CD4-positive, alpha-beta memory T cell (primary cell): ENCODE results near the gene ACKR4. TPM values are rescaled to one million over a fixed set of nuclear protein-coding genes. Genes with fewer than 3 reads are reported as not detected.

Experiments used
- CTCF ChIA-PET: fragments of 350-600 bp; sonication (Branson Sonifier 250); formaldehyde crosslinking; loops from one replicate; lab custom pipeline; 2021; ENCODE audit warnings: inconsistent platforms; ENCODE audit not compliant: partially characterized antibody; lab: Charles Lee
- POLR2A ChIA-PET: fragments of 350-600 bp; sonication (Branson Sonifier 250); formaldehyde crosslinking; loops from one replicate; lab custom pipeline; 2021; ENCODE audit not compliant: partially characterized antibody; lab: Charles Lee
- DNase-seq, 5 donors: peaks; one replicate each; pipeline versions ENCODE4 v3.0.0 to v3.0.0-alpha.2; 2020 to 2022; ENCODE audit warnings: mixed read lengths in 1 of 5
- H3K27ac ChIP-seq: one replicate; pipeline ENCODE4 v1.7.0; 2013; ENCODE audit warnings: low read depth, low read length
- H3K27me3 ChIP-seq: 2 replicates; pipeline ENCODE4 v1.7.0; 2013; ENCODE audit warnings: mild to moderate bottlenecking, low read length, moderate library complexity; ENCODE audit not compliant: insufficient read depth
- H3K36me3 ChIP-seq: 2 replicates; pipeline ENCODE4 v1.7.0; 2013; ENCODE audit warnings: mild to moderate bottlenecking, low read length, moderate library complexity; ENCODE audit not compliant: insufficient read depth
- H3K4me1 ChIP-seq: 2 replicates; pipeline ENCODE4 v1.7.0; 2013; ENCODE audit warnings: mild to moderate bottlenecking, low read length, moderate library complexity; ENCODE audit not compliant: insufficient read depth
- H3K4me3 ChIP-seq, 2 donors: one replicate each; pipeline ENCODE4 v1.7.0; 2013; ENCODE audit warnings: low read length in 2 of 2, mild to moderate bottlenecking in 1 of 2
- H3K9me3 ChIP-seq, 2 donors: one replicate each; pipeline ENCODE4 v1.7.0; 2013; ENCODE audit warnings: low read length in 2 of 2, control low read depth in 1 of 2; ENCODE audit not compliant: control insufficient read depth in 1 of 2
- H3K27ac Mint-ChIP-seq, 7 donors: one replicate each; pipeline ENCODE4 v1.8.0; 2020 to 2021; ENCODE audit warnings: mixed read lengths in 7 of 7, mild to moderate bottlenecking in 6 of 7, inconsistent platforms in 3 of 7, moderate library complexity in 3 of 7
- H3K27me3 Mint-ChIP-seq, 2 donors: one replicate each; pipeline ENCODE4 v1.8.0; 2020 to 2021; ENCODE audit warnings: mixed read lengths in 2 of 2
- H3K36me3 Mint-ChIP-seq, 2 donors: one replicate each; pipeline ENCODE4 v1.8.0; 2020 to 2021; ENCODE audit warnings: mixed read lengths in 2 of 2, inconsistent platforms in 1 of 2, mild to moderate bottlenecking in 1 of 2
- H3K4me1 Mint-ChIP-seq, 4 donors: one replicate each; pipeline ENCODE4 v1.8.0; 2020 to 2021; ENCODE audit warnings: mixed read lengths in 4 of 4, mild to moderate bottlenecking in 1 of 4
- H3K4me3 Mint-ChIP-seq, 8 donors: one replicate each; pipeline ENCODE4 v1.8.0; 2020 to 2021; ENCODE audit warnings: mixed read lengths in 8 of 8, mild to moderate bottlenecking in 7 of 8, moderate library complexity in 6 of 8, inconsistent platforms in 3 of 8
- H3K9me3 Mint-ChIP-seq, 8 donors: one replicate each; pipeline ENCODE4 v1.8.0; 2020 to 2021; ENCODE audit warnings: mixed read lengths in 8 of 8, mild to moderate bottlenecking in 5 of 8, inconsistent platforms in 3 of 8, moderate library complexity in 1 of 8
- intact Hi-C: fragments of 100-400 bp; cut with micrococcal nuclease; formaldehyde crosslinking; loops from one replicate; pipeline ENCODE4 v1.15.1; 2023
- polyA plus RNA-seq, 2 donors: library from polyadenylated mRNA; unstranded; fragments of 300-500 nt; fragmentation: Illumina TruSeq; gene quantifications; one replicate each; pipeline ENCODE4 v1.2.3, GENCODE V29; 2021
- total RNA-seq, 2 experiments: library from RNA; stranded (reverse); gene quantifications; one replicate each; pipeline ENCODE4 v1.2.3, GENCODE V29; 2021

Gene ACKR4
- total and polyA plus RNA-seq, 4 experiments from 2014 or later = 0.17 to 0.22 TPM; not detected in 2

- Histone ChIP-seq H3K4me3 (no peak overlapping the region), H3K27ac (no peak overlapping the region), H3K9me3 (no peaks in the 10 kb centered on the region), H3K27me3 (no peaks in the 10 kb centered on the region), H3K36me3 (no peaks in the 10 kb centered on the region), H3K4me1 (no peaks in the 10 kb centered on the region)
- Mint-ChIP-seq H3K4me1 (peaks cover 0 to 5% (median 1%) of the 10 kb centered on the region in 4 donors), H3K27ac (peak overlapping the region in 1 of 7 donors; percentile 77), H3K27me3 (no peaks in the 10 kb centered on the region), H3K9me3 (no peaks in the 10 kb centered on the region), H3K36me3 (peaks cover 7 to 12% of the 10 kb centered on the region in 2 donors), H3K4me3 (no peak overlapping the region)
- POLR2A ChIA-PET = interaction anchor here (1.0 kb wide), 1 partner anchor 14 kb away, joined by 4 read pairs; no protein-coding TSS in a partner anchor
- intact Hi-C loops = no loop called here
- CTCF ChIA-PET = no interaction called here
- no peak for DNase-seq
Observed at GRCh38 chr3:132645058-132645457, 48.0 kb downstream of the ACKR4 start.

DNA sequence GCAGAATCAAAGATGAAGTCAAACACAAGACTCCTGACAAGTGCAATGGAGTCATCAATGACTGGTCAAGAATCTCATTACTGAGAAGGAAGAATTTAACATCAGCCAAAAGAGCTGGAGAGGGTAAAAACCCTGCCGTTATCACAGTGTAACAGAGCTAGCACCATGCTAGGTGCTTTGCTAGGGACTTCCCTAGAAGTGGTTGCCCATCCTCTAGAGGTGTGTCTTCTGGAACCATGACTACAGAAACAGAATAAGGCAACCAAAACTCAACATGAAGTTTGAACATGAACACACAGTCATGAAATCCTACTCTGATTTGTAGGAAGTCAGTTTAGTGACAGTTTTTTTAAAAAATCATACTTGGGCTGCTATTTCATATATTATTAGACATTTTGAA lies 53.1 kb downstream of the ACKR4 start:
- no peak for DNase-seq
- no peaks in the 10 kb centered on the region for H3K9me3 ChIP-seq
- peaks cover 2 to 7% (median 3%) of the 10 kb centered on the region in 4 donors for H3K4me1 Mint-ChIP-seq
- H3K9me3 Mint-ChIP-seq = no peaks in the 10 kb centered on the region
- no peak overlapping the region for H3K4me3 ChIP-seq
- intact Hi-C loops = no loop called here
- no peak overlapping the region for H3K4me3 Mint-ChIP-seq
- no peaks in the 10 kb centered on the region for H3K36me3 ChIP-seq
- no peaks in the 10 kb centered on the region for H3K4me1 ChIP-seq
- H3K27ac ChIP-seq = no peak overlapping the region
- H3K27me3 ChIP-seq = no peaks in the 10 kb centered on the region
- peak overlapping the region in 1 of 7 donors; percentile 14 for H3K27ac Mint-ChIP-seq
- POLR2A ChIA-PET = no interaction called here
- no peaks in the 10 kb centered on the region for H3K36me3 Mint-ChIP-seq
- CTCF ChIA-PET = no interaction called here
- no peaks in the 10 kb centered on the region for H3K27me3 Mint-ChIP-seq

Other genes with a start within 250 kb of the ACKR4 start
- 10 to 100 TPM; 43.1 to 43.5 TPM for gene DNAJC13, start 179.8 kb upstream of the ACKR4 start, total RNA-seq
- 10 to 100 TPM in 1 of 2 donors, 1 to 10 TPM in 1; 7.4 to 10.5 TPM for gene DNAJC13, start 179.8 kb upstream of the ACKR4 start, polyA plus RNA-seq
- 10 to 100 TPM; 21.6 to 26.9 TPM for gene ACAD11, start 62.5 kb downstream of the ACKR4 start, total RNA-seq
- gene ACAD11, start 62.5 kb downstream of the ACKR4 start, polyA plus RNA-seq = 1 to 10 TPM; 1.7 to 4.6 TPM
- gene UBA5, start 63.1 kb downstream of the ACKR4 start, total RNA-seq = 10 to 100 TPM; 33.0 to 33.7 TPM
- 10 to 100 TPM; 33.1 to 44.5 TPM for gene UBA5, start 63.1 kb downstream of the ACKR4 start, polyA plus RNA-seq
- gene NPHP3, start 125.1 kb downstream of the ACKR4 start, total RNA-seq = 10 to 100 TPM; 68.0 to 72.9 TPM
- gene NPHP3, start 125.1 kb downstream of the ACKR4 start, polyA plus RNA-seq = 1 to 10 TPM; 1.7 to 4.0 TPM